Upper lobe of left lung (tissue), 6 donors: ENCODE results near the gene ARTN. TPM values are rescaled to one million over a fixed set of nuclear protein-coding genes. Genes with fewer than 3 reads are reported as not detected.

Source experiments
- ATAC-seq, 2 donors: fragments of 200-7000 bp; cut with Tn5 transposase; one replicate each; pipeline ENCODE4 v1.9.1; 2022; ENCODE audit warnings: mild to moderate bottlenecking in 2 of 2, moderate library complexity in 2 of 2; ENCODE audit not compliant: low FRiP score in 2 of 2
- DNase-seq, 2 donors: peaks; one replicate each; pipeline ENCODE4 v3.0.0-alpha.2; 2019 to 2020
- H3K27ac ChIP-seq, 4 donors: fragments of 200-600 bp; sonication (generic); one replicate each; pipeline ENCODE4 v1.5.1; 2016 to 2019
- H3K27me3 ChIP-seq, 4 donors: fragments of 200-600 bp; sonication (generic); one replicate each; pipeline ENCODE4 v1.5.1; 2017 to 2019
- H3K36me3 ChIP-seq, 4 donors: fragments of 200-600 bp; sonication (generic); one replicate each; pipeline ENCODE4 v1.5.1; 2016 to 2019
- H3K4me1 ChIP-seq, 4 donors: fragments of 200-600 bp; sonication (generic); one replicate each; pipeline ENCODE4 v1.5.1; 2018 to 2019
- H3K4me3 ChIP-seq, 4 donors: fragments of 200-600 bp; sonication (generic); one replicate each; pipeline ENCODE4 v1.5.1; 2017 to 2019; ENCODE audit warnings: mild to moderate bottlenecking in 2 of 4, moderate library complexity in 1 of 4
- H3K9me3 ChIP-seq, 4 donors: fragments of 200-600 bp; sonication (generic); one replicate each; pipeline ENCODE4 v1.5.1; 2018 to 2019
- EP300 ChIP-seq, 4 donors: sonication (generic); formaldehyde crosslinking; IDR thresholded peaks; one replicate each; pipeline ENCODE4 v1.5.1; 2017; ENCODE audit warnings: antibody characterized with exemption in 4 of 4, control low read depth in 2 of 4
- POLR2A ChIP-seq, 4 donors: fragments of 450-650 bp; IDR thresholded peaks; one replicate each; pipeline ENCODE4 v1.5.1; 2016 to 2017; ENCODE audit warnings: antibody characterized with exemption in 4 of 4, mild to moderate bottlenecking in 2 of 4
- POLR2AphosphoS5 ChIP-seq, 2 donors: sonication (generic); formaldehyde crosslinking; IDR thresholded peaks; one replicate each; pipeline ENCODE4 v1.5.1; 2017; ENCODE audit warnings: antibody characterized with exemption in 2 of 2
- whole genome bisulfite sequencing, 2 donors: methylation state at CpG; one replicate each; pipeline ENCODE4 v1.1.5; 2017 to 2018; 5-methylcytosine and 5-hydroxymethylcytosine counted together
- total RNA-seq, 6 donors: library from RNA; depleted of rRNA in 4 of 6; stranded (reverse); fragments of >200 nt in 4 of 6; gene quantifications; one replicate each; pipeline versions ENCODE4 v1.1.0 to v1.2.1, GENCODE V29; 2016 to 2021
- TF ChIP-seq, protein P1 (sequence below), 6 experiments: fragments of 450-650 bp in 4 of 6; fragments of 200-600 bp in 2 of 6; sonication (generic) in 2 of 6; IDR thresholded peaks; one replicate each; pipeline ENCODE4 v1.5.1; 2016 to 2019; ENCODE audit warnings: antibody characterized with exemption in 6 of 6
- donor health status: DM: no; HTN: no; CAD: no; lungs with moderate emphysema.
- donor health status: DM: no; HTN: yes; CAD: no; lungs with severe emphysema.

The ARTN gene
- total RNA-seq, 6 donors from 2014 or later: 1.0 to 5.2 (median 1.1) TPM; not detected in 3

DNA sequence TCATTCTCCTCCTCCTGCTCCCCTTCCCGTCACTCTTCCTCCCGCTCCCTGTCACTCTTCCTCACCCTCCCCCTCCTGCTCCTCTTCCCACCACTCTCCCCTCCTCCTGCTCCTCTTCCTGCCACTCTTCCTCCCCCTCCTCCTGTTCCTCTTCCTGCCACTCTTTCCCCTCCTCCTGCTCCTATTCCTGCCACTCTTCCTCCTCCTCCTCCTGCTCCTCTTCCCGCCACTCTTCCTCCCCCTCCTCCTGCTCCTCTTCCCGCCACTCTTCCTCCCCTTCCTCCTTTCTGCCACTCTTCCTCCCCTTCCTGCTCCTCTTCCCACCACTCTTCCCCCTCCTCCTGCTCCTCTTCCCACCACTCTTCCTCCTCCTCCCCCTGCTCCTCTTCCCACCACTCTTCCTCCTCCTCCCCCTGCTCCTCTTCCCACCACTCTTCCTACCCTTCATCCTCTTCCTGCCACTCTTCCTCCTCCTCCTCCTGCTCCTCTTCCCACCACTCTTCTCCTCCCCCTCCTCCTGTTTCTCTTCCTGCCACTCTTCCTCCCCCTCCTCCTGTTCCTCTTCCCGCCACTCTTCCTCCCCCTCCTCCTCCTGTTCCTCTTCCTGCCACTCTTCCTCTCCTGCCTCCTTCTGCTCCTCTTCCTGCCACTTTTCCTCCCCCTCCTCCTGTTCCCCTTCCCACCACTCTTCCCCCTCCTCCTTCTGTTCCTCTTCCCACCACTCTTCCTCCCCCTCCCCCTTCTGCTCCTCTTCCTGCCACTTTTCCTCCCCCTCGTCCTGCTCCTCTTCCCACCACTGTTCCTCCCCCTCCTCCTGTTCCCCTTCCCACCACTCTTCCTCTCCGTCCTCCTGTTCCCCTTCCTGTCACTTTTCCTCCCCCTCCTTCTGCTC, 28.7 kb upstream of the ARTN start:
- H3K4me3 ChIP-seq: no peak overlapping the region
- TF ChIP-seq POLR2A (IDR thresholded peaks at IDR 0.05) (no peak), POLR2AphosphoS5 (IDR thresholded peaks at IDR 0.05) (no peak), EP300 (IDR thresholded peaks at IDR 0.05) (no peak)
- TF ChIP-seq, protein P1, sequence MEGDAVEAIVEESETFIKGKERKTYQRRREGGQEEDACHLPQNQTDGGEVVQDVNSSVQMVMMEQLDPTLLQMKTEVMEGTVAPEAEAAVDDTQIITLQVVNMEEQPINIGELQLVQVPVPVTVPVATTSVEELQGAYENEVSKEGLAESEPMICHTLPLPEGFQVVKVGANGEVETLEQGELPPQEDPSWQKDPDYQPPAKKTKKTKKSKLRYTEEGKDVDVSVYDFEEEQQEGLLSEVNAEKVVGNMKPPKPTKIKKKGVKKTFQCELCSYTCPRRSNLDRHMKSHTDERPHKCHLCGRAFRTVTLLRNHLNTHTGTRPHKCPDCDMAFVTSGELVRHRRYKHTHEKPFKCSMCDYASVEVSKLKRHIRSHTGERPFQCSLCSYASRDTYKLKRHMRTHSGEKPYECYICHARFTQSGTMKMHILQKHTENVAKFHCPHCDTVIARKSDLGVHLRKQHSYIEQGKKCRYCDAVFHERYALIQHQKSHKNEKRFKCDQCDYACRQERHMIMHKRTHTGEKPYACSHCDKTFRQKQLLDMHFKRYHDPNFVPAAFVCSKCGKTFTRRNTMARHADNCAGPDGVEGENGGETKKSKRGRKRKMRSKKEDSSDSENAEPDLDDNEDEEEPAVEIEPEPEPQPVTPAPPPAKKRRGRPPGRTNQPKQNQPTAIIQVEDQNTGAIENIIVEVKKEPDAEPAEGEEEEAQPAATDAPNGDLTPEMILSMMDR (IDR thresholded peaks at IDR 0.05): no peak
- 63 to 72% methylated on average over 5 to 7 of the region's 7 CpGs for WGBS, 2 donors
- peaks cover 0 to 9% (median 6%) of the 10 kb centered on the region in 4 donors for H3K4me1 ChIP-seq
- no peaks in the 10 kb centered on the region for H3K27me3 ChIP-seq
- H3K9me3 ChIP-seq: no peaks in the 10 kb centered on the region
- ATAC-seq (no peak), DNase-seq (no peak)
- peaks cover 0 to 7% (median 0%) of the 10 kb centered on the region in 4 donors for H3K36me3 ChIP-seq
- H3K27ac ChIP-seq: no peak overlapping the region

GRCh38 chr1:43908226-43908625, 25.4 kb upstream of the ARTN start:
- DNase-seq: no peak

DNA sequence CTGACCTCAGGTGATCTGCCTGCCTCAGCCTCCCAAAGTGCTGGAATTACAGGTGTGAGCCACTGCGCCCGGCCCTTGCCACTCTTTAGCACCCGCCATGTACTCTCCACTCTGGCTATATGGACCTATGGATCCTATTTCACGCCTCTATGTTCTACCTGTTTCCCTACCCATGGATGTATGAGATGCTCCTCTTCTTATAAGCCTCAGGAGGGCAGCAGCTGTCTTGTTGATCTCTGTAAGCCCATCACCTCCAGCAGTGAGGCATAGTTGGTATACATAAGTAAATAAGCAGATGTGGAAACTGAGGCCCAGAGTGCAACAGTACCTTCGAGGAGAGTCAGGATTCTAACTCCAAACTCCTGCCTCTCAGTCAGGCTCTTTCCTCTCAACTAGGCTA, 24.7 kb upstream of the ARTN start:
- Histone ChIP-seq H3K27me3 (no peaks in the 10 kb centered on the region), H3K4me1 (peaks cover 0 to 3% (median 0%) of the 10 kb centered on the region in 4 donors), H3K4me3 (no peak overlapping the region), H3K27ac (no peak overlapping the region), H3K36me3 (no peaks in the 10 kb centered on the region), H3K9me3 (no peaks in the 10 kb centered on the region)
- DNase-seq (no peak), ATAC-seq (no peak)
- TF ChIP-seq, protein P1 (IDR thresholded peaks at IDR 0.05): no peak
- no peak for TF ChIP-seq POLR2A (IDR thresholded peaks at IDR 0.05)
- TF ChIP-seq EP300 (IDR thresholded peaks at IDR 0.05): no peak
- no peak for TF ChIP-seq POLR2AphosphoS5 (IDR thresholded peaks at IDR 0.05)
- 94% methylated on average over 5 of the region's 5 CpGs for WGBS, 2 donors

More at GRCh38 chr1:43908226-43908625, 25.4 kb upstream of the ARTN start:
- Histone ChIP-seq H3K4me1 (peaks cover 0 to 3% (median 0%) of the 10 kb centered on the region in 4 donors), H3K9me3 (no peaks in the 10 kb centered on the region), H3K27me3 (no peaks in the 10 kb centered on the region), H3K4me3 (no peak overlapping the region), H3K27ac (no peak overlapping the region), H3K36me3 (no peaks in the 10 kb centered on the region)
- ATAC-seq: no peak
- no peak for TF ChIP-seq EP300 (IDR thresholded peaks at IDR 0.05)
- TF ChIP-seq, protein P1 (IDR thresholded peaks at IDR 0.05): no peak
- TF ChIP-seq POLR2AphosphoS5 (IDR thresholded peaks at IDR 0.05): no peak
- TF ChIP-seq POLR2A (IDR thresholded peaks at IDR 0.05): no peak
- WGBS, 2 donors: 92 to 100% methylated on average over 2 of the region's 2 CpGs

- no peaks in the 10 kb centered on the region for H3K9me3 ChIP-seq
- no peaks in the 10 kb centered on the region for H3K36me3 ChIP-seq
- TF ChIP-seq EP300 (IDR thresholded peaks at IDR 0.05) (no peak), POLR2A (IDR thresholded peaks at IDR 0.05) (no peak), POLR2AphosphoS5 (IDR thresholded peaks at IDR 0.05) (no peak)
- TF ChIP-seq, protein P1 (IDR thresholded peaks at IDR 0.05): no peak
- no peak overlapping the region for H3K4me3 ChIP-seq
- ATAC-seq: no peak
- H3K27me3 ChIP-seq: no peaks in the 10 kb centered on the region
- WGBS, 2 donors: 72 to 83% methylated on average over 1 of the region's 1 CpG
- H3K4me1 ChIP-seq: peaks cover 0 to 3% (median 0%) of the 10 kb centered on the region in 4 donors
- no peak overlapping the region for H3K27ac ChIP-seq
- DNase-seq: no peak
Observed at GRCh38 chr1:43910343-43910742, 23.3 kb upstream of the ARTN start.
